ENCODE data around the gene KLHL26. TPM values are rescaled to one million over a fixed set of nuclear protein-coding genes. Genes with fewer than 3 reads are reported as not detected.

KLHL26 gene
- 1.7 and 3.4 TPM in 2 replicates for total RNA-seq (2016; rRNA removed; fragmentation: Illumina TruSeq; extraction: Trizol)
- 0.30 and 0.35 TPM in 2 replicates for total RNA-seq (2016; cell fraction: cytosol; rRNA removed; fragmentation: Illumina TruSeq; extraction: Trizol; ENCODE audit: low read depth)
- 2.3 and 3.2 TPM in 2 replicates for total RNA-seq (2016; cell fraction: insoluble cytoplasmic fraction; rRNA removed; fragmentation: Illumina TruSeq; extraction: Trizol)
- 1.5 TPM in 2 replicates for total RNA-seq (2016; cell fraction: membrane; rRNA removed; fragmentation: Illumina TruSeq; extraction: Trizol)
- 2.7 and 3.4 TPM in 2 replicates for total RNA-seq (2016; cell fraction: nucleus; rRNA removed; fragmentation: Illumina TruSeq; extraction: Trizol)
- polyA plus RNA-seq (2011; rRNA removed) = 1.2 and 1.5 TPM in 2 replicates
- polyA plus RNA-seq (2011; cell fraction: cytosol; rRNA removed) = 0.91 and 1.1 TPM in 2 replicates
- polyA plus RNA-seq (2011; cell fraction: nucleus; rRNA removed) = 3.2 and 6.3 TPM in 2 replicates
- 1.5 and 1.8 TPM in 2 replicates for polyA plus RNA-seq (2012)
- polyA plus RNA-seq (2016; cell fraction: cytosol; fragmentation: Illumina TruSeq; extraction: Trizol; ENCODE audit: low read depth) = 0.21 and 0.23 TPM in 2 replicates
- 2.2 and 3.4 TPM in 2 replicates for polyA plus RNA-seq (2016; cell fraction: insoluble cytoplasmic fraction; fragmentation: Illumina TruSeq; extraction: Trizol; ENCODE audit: low read depth)
- polyA plus RNA-seq (2016; cell fraction: membrane; fragmentation: Illumina TruSeq; extraction: Trizol; ENCODE audit: low read depth) = 0.58 and 0.76 TPM in 2 replicates
- polyA plus RNA-seq (2016; cell fraction: nucleus; fragmentation: Illumina TruSeq; extraction: Trizol; ENCODE audit: insufficient read depth, low read depth) = 5.0 and 5.4 TPM in 2 replicates
- 3.3 and 11.9 TPM in 2 replicates for polyA minus RNA-seq (2011; rRNA and poly(A)+ RNA removed; ENCODE audit: low replicate concordance)
- 5.0 and 6.3 TPM in 2 replicates for polyA minus RNA-seq (2011; cell fraction: cytosol; rRNA and poly(A)+ RNA removed)
- polyA minus RNA-seq (2011; cell fraction: nucleus; rRNA and poly(A)+ RNA removed) = 0.99 and 1.3 TPM in 2 replicates
- percentile 47 among the genes with signal in this experiment for Bru-seq, nascent RNA
- percentile 48 among the genes with signal in this experiment for BruChase-seq, experiment 1, labeled RNA remaining after a 6-hour chase
- percentile 51 among the genes with signal in this experiment for BruChase-seq, experiment 2, labeled RNA remaining after a 2-hour chase
- long read RNA-seq, experiment 1, full-length matches to known transcripts = 1 of 4 reads
- long read RNA-seq, experiment 1, partial matches to known transcripts = 0 of 4 reads
- long read RNA-seq, experiment 1, other reads (novel, unspliced or antisense) = 3 of 4 reads
- long read RNA-seq, experiment 2, full-length matches to known transcripts = 2 of 6 reads
- long read RNA-seq, experiment 2, partial matches to known transcripts = 4 of 6 reads
- long read RNA-seq, experiment 2, other reads (novel, unspliced or antisense) = 0 of 6 reads

DNA sequence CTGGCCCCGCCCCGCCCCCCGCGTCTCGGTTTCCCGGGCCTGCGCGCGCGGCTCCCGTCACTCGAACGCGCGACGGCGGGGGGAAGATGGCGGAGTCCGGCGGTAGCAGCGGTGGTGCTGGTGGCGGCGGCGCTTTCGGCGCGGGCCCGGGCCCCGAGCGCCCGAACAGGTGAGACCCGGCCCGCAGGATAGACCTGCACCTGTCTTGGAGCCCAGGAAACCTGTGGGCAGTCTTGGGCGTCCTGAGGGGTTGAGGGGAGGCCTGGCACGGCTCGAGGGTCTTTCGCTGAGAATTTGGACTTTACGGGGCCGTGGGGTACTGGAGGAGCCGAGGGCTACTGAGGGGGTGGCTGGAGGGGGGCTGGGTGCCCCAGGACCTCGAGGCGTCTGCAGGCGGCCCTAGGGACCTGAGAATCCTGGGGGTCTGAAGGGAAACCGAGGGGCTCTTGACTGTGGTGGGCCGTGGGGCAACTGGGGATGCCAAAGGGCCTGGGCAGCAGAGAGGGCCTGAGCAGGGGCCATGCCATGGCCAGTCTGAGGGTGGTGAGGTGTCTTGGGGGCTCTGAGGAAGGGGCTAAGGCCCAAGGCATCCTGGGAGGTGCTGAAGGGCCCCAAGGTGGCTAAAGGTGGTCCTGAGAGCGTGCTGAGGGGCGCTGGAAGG lies at the start of gene KLHL26:
TSS of gene KLHL26 (plus strand) at position 60 of the 661 bp plus-strand sequence. CDS start at position 87, 27 bp downstream.
- H3K4me2 ChIP-seq (ENCODE audit: low read depth, low read length) = peak within 1 kb of the TSS; percentile 98
- H3K4me1 ChIP-seq (ENCODE audit: insufficient read depth, low read length) = peaks cover 40% of the 10 kb centered on the region
- WGBS (ENCODE audit: low lambda C conversion rate) = 2% methylated on average over 24 of the region's 47 CpGs
- H3K9me3 ChIP-seq (ENCODE audit: low read length) = no peaks in the 10 kb centered on the region
- FAIRE-seq (no peak), DNase-seq (ENCODE audit: low spot score) (no peak), ATAC-seq (no peak; the same call in 1 of the 3 replicates)
- H3K4me3 ChIP-seq (replicated peaks in 1 of 3; ENCODE audit: insufficient read depth in 1 of 3, low read depth in 2 of 3, low read length in 3 of 3) = peak within 1 kb of the TSS; percentile 81 to 91 (median 89)
- CTCF ChIA-PET (ENCODE audit: low intra/inter-chr PET ratio, low total read pairs) = no interaction called here
- no peaks in the 10 kb centered on the region for H3K36me3 ChIP-seq (replicated peaks in 1 of 2; ENCODE audit: control insufficient read depth in 1 of 2, insufficient read depth in 2 of 2, low read length in 2 of 2)
- peak within 1 kb of the TSS; percentile 79 for H3K9ac ChIP-seq (ENCODE audit: insufficient read depth, low read depth, low read length)
- no TSS peak for BruUV-seq (replicated peaks)
- H2AFZ ChIP-seq (ENCODE audit: low read length) = no peak within 1 kb of the TSS
- intact Hi-C loops (cut with micrococcal nuclease; ENCODE audit: unreplicated experiment) = no loop called here
- no peaks in the 10 kb centered on the region for H4K20me1 ChIP-seq (ENCODE audit: insufficient read depth, low read length)
- POLR2A ChIA-PET = no interaction called here
- in situ Hi-C loops (cut with HindIII; ENCODE audit: extremely low pct_ligation_motif_present, low pct_unique_long_range_greater_than_20kb) = no loop called here
- peak within 1 kb of the TSS; percentile 57 for H3K27ac ChIP-seq (ENCODE audit: extremely low read length, insufficient read depth, low read length)
- peaks cover 0 to 6% of the 10 kb centered on the region in 2 experiments; a peak in 1 of 5 replicates for H3K27me3 ChIP-seq (ENCODE audit: control insufficient read depth in 1 of 2, insufficient read depth in 2 of 2, low read length in 2 of 2)
- H3K79me2 ChIP-seq (ENCODE audit: insufficient read depth, low read length) = peaks cover 8% of the 10 kb centered on the region
- no peak for TF ChIP-seq HDAC2 (CRISPR knock-in tag; IDR thresholded peaks at IDR 0.05)
- no peak for TF ChIP-seq MAFF (IDR thresholded peaks at IDR 0.05; ENCODE audit: low read depth, low read length)
- TF ChIP-seq NKX3-1 (CRISPR knock-in tag; IDR thresholded peaks at IDR 0.05) = no peak
- TF ChIP-seq NR2F1 (CRISPR knock-in tag; IDR thresholded peaks at IDR 0.05) = no peak
- no peak for TF ChIP-seq RELA (CRISPR knock-in tag; IDR thresholded peaks at IDR 0.05)
- TF ChIP-seq PATZ1 (CRISPR knock-in tag; IDR thresholded peaks at IDR 0.05) = no peak
- no peak for TF ChIP-seq REL (CRISPR knock-in tag; conservative IDR thresholded peaks at IDR 0.05)
- no peak for TF ChIP-seq ZEB1 (IDR thresholded peaks at IDR 0.05; ENCODE audit: insufficient replicate concordance, low read depth)
- no peak for TF ChIP-seq ZMAT3 (CRISPR knock-in tag; conservative IDR thresholded peaks at IDR 0.05)
- TF ChIP-seq ZNF432 (CRISPR knock-in tag; IDR thresholded peaks at IDR 0.05; ENCODE audit: borderline replicate concordance) = no peak
- no peak for TF ChIP-seq THYN1 (CRISPR knock-in tag; IDR thresholded peaks at IDR 0.05; ENCODE audit: borderline replicate concordance, low read depth)
- no peak for TF ChIP-seq ZSCAN21 (CRISPR knock-in tag; IDR thresholded peaks at IDR 0.05; ENCODE audit: borderline replicate concordance)
- TF ChIP-seq BRCA1 (CRISPR knock-in tag; IDR thresholded peaks at IDR 0.05) = no peak
- TF ChIP-seq PITX1 (CRISPR knock-in tag; IDR thresholded peaks at IDR 0.05) = no peak
- no peak for TF ChIP-seq CENPBD1 (CRISPR knock-in tag; IDR thresholded peaks at IDR 0.05; ENCODE audit: borderline replicate concordance, low read depth)
- TF ChIP-seq ZNF607 (CRISPR knock-in tag; IDR thresholded peaks at IDR 0.05; ENCODE audit: borderline replicate concordance) = no peak
